HEK293T (cell line): ENCODE data around the gene DIO1.
A peak's percentile ranks its signal among the peaks of the same experiment; 100 is the strongest.

Experiments used
- CTCF ChIA-PET: fragments of 350-600 bp; formaldehyde crosslinking; extraction: SDS; loops from one replicate; lab custom pipeline; 2021; ENCODE audit warnings: antibody characterized with exemption, inconsistent platforms; lab: Yijun Ruan, JAX
- POLR2A ChIA-PET: fragments of 350-600 bp; formaldehyde crosslinking; extraction: SDS; loops from one replicate; lab custom pipeline; 2020; ENCODE audit warnings: antibody characterized with exemption, inconsistent platforms; lab: Yijun Ruan, JAX
- DNase-seq: peaks from one replicate; pipeline ENCODE4 v3.0.0; 2012; ENCODE audit warnings: mixed read lengths; ENCODE audit errors: extremely low spot score
- ARNT ChIP-seq: fragments of 450-650 bp; IDR thresholded peaks from 2 replicates; pipeline ENCODE4 v1.6.1; 2017; ENCODE audit warnings: mild to moderate bottlenecking
- BHLHE40 ChIP-seq: fragments of 450-650 bp; IDR thresholded peaks from 2 replicates; pipeline ENCODE4 v1.6.1; 2016; ENCODE audit warnings: mild to moderate bottlenecking, moderate library complexity, borderline replicate concordance
- CTBP1 ChIP-seq: fragments of 450-650 bp; IDR thresholded peaks from 2 replicates; pipeline ENCODE4 v1.6.1; 2016; ENCODE audit warnings: borderline replicate concordance
- ELF4 ChIP-seq: fragments of 450-650 bp; IDR thresholded peaks from 2 replicates; pipeline ENCODE4 v1.6.1; 2017; ENCODE audit warnings: antibody characterized with exemption
- FOXA1 ChIP-seq: fragments of 450-650 bp; IDR thresholded peaks from 2 replicates; pipeline ENCODE4 v1.6.1; 2016; ENCODE audit warnings: mild to moderate bottlenecking
- FOXK2 ChIP-seq: fragments of 450-650 bp; IDR thresholded peaks from 2 replicates; pipeline ENCODE4 v1.6.1; 2016; ENCODE audit warnings: mild to moderate bottlenecking
- FOXM1 ChIP-seq: fragments of 450-650 bp; IDR thresholded peaks from 2 replicates; pipeline ENCODE4 v1.6.1; 2017; ENCODE audit warnings: mild to moderate bottlenecking, borderline replicate concordance
- HDGF ChIP-seq: fragments of 450-650 bp; IDR thresholded peaks from 2 replicates; pipeline ENCODE4 v1.6.1; 2017; ENCODE audit warnings: antibody characterized with exemption, borderline replicate concordance
- L3MBTL2 ChIP-seq: fragments of 450-650 bp; conservative IDR thresholded peaks from 2 replicates; pipeline ENCODE4 v1.6.1; 2016; ENCODE audit warnings: mild to moderate bottlenecking
- LEF1 ChIP-seq: fragments of 450-650 bp; IDR thresholded peaks from 2 replicates; pipeline ENCODE4 v1.6.1; 2017; ENCODE audit warnings: mild to moderate bottlenecking, borderline replicate concordance
- NFRKB ChIP-seq: fragments of 450-650 bp; IDR thresholded peaks from 2 replicates; pipeline ENCODE4 v1.6.1; 2016; ENCODE audit warnings: mild to moderate bottlenecking, moderate library complexity
- SP1 ChIP-seq: fragments of 450-650 bp; IDR thresholded peaks from 2 replicates; pipeline ENCODE4 v1.6.1; 2017
- SUZ12 ChIP-seq: fragments of 450-650 bp; IDR thresholded peaks from 2 replicates; pipeline ENCODE4 v1.6.1; 2016; ENCODE audit warnings: mild to moderate bottlenecking
- TARDBP ChIP-seq: fragments of 450-650 bp; IDR thresholded peaks from 2 replicates; pipeline ENCODE4 v1.6.1; 2016
- ZNF384 ChIP-seq: fragments of 450-650 bp; IDR thresholded peaks from 2 replicates; pipeline ENCODE4 v1.6.1; 2016
- TF ChIP-seq, protein P1 (sequence below): fragments of 450-650 bp; IDR thresholded peaks from 2 replicates; pipeline ENCODE4 v1.6.1; 2016

DIO1 gene

DNA sequence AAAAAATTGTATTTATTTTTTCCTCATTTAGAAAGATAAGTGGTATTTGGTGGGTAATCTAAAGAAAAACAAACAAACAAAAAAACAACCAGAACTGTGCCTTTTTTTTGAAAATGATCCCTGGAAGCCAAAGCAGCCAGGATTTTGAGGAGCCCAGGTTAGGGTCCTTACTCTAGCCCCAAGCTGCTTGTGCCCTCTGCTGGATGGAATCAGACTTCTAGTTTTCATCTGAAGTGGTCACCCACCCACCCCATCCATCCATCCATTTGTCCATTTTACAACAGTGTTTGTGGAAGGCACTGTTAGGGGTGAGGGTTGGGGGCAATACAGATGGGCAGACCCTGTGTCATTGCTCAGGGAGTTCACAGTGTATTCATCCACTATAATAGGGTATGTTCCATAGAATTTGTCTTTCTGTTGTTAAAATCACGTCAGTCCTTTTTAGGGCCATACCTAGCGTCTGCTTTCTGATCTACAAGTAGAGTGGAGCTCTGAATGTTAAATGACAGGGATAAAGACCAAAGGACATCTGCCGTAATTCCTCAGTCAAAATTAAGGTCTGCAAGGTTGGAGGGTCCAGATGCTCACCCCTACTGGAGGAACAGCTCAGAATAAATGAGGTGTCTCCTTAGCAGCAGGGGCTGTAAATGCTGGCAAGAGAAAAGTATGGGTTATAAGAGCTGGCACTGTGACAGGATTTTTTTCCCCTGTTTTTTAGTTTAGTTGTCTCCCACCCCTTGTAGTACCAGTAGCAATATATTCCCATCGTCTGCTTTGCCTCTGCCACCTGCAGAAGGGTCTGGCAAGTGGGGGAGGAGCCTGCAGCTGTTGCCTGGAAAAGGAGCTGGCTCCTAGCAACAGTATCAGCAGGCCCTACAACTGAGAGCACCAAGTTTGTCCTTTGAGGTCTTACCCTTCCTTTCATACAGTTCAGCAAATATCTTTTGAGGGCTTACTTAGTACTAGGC lies 55.3 kb downstream of the DIO1 start:
- no peak for TF ChIP-seq L3MBTL2
- DNase-seq, result peak; percentile 43
- ChIA-PET POLR2A (interaction anchor here (0.6 to 1.4 kb wide), 2 partner anchors 70 to 89 kb away, joined by 3 read pairs; no protein-coding TSS in a partner anchor), CTCF (interaction anchor here (0.6 to 2.7 kb wide), 7 partner anchors 10 to 860 kb away, joined by 3 to 20 read pairs (median 6); no protein-coding TSS in a partner anchor)

DNA sequence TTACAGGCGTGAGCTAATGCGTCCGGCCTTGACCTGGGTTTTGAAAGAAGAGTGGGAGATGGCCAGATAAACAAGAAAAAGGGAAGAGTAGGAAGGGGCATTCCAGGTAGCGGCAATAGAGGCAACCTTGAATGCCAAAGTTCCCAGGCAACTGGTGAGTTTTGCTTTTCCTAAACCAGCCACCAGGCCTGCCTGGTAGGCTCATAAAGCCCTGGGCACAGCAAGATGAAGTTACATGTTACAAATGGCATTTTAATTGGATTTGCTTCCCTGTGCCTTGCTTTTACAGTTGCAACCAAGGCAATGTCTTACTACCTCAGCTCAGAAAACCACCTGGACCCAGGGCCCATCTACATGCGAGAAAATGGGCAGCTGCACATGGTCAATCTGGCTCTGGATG lies 57.7 kb downstream of the DIO1 start:
- TF ChIP-seq HDGF, result no peak
- TF ChIP-seq TARDBP, result no peak
- no peak for TF ChIP-seq FOXA1
- no peak for TF ChIP-seq L3MBTL2
- no peak for TF ChIP-seq NFRKB
- no peak for TF ChIP-seq FOXK2
- no peak for TF ChIP-seq ELF4
- TF ChIP-seq SP1, result no peak
- TF ChIP-seq FOXM1, result no peak
- no peak for TF ChIP-seq ARNT
- no peak for TF ChIP-seq ZNF384
- no peak for TF ChIP-seq LEF1
- no peak for TF ChIP-seq CTBP1
- no peak for TF ChIP-seq BHLHE40
- TF ChIP-seq, protein P1, sequence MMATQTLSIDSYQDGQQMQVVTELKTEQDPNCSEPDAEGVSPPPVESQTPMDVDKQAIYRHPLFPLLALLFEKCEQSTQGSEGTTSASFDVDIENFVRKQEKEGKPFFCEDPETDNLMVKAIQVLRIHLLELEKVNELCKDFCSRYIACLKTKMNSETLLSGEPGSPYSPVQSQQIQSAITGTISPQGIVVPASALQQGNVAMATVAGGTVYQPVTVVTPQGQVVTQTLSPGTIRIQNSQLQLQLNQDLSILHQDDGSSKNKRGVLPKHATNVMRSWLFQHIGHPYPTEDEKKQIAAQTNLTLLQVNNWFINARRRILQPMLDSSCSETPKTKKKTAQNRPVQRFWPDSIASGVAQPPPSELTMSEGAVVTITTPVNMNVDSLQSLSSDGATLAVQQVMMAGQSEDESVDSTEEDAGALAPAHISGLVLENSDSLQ, result no peak
- TF ChIP-seq SUZ12, result no peak
- CTCF ChIA-PET, result no interaction called here
- POLR2A ChIA-PET, result no interaction called here
- no peak for DNase-seq

DNA sequence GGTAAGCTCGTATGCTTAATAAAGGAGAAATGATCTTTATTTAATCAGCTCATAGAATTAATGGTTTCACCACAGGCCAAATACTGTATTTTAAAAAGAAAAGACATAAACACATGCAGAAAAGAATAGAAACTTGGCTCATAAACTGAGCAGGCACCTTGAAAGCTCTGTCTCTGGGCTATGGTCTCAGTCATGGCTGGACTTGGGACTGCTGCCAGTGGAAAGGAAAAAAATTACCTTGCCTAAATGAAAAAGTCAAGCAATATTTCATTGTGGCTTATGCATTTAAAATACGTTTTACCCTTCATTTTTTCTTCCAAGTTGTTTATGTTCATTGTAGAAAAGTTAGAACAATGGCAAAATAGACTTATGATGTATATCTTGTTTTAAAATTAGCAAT lies 60.1 kb downstream of the DIO1 start:
- no peak for DNase-seq
- CTCF ChIA-PET, result interaction anchor here (1.9 kb wide), 1 partner anchor 93 kb away, joined by 5 read pairs; no protein-coding TSS in a partner anchor
- TF ChIP-seq ELF4 (no peak), NFRKB (no peak), HDGF (no peak), ARNT (no peak), TARDBP (no peak), LEF1 (no peak)
- TF ChIP-seq, protein P1, result no peak
- POLR2A ChIA-PET, result interaction anchor here (1.2 kb wide), 1 partner anchor 9 kb away, joined by 4 read pairs; the partner anchor contains the start of gene IFT25

DNA sequence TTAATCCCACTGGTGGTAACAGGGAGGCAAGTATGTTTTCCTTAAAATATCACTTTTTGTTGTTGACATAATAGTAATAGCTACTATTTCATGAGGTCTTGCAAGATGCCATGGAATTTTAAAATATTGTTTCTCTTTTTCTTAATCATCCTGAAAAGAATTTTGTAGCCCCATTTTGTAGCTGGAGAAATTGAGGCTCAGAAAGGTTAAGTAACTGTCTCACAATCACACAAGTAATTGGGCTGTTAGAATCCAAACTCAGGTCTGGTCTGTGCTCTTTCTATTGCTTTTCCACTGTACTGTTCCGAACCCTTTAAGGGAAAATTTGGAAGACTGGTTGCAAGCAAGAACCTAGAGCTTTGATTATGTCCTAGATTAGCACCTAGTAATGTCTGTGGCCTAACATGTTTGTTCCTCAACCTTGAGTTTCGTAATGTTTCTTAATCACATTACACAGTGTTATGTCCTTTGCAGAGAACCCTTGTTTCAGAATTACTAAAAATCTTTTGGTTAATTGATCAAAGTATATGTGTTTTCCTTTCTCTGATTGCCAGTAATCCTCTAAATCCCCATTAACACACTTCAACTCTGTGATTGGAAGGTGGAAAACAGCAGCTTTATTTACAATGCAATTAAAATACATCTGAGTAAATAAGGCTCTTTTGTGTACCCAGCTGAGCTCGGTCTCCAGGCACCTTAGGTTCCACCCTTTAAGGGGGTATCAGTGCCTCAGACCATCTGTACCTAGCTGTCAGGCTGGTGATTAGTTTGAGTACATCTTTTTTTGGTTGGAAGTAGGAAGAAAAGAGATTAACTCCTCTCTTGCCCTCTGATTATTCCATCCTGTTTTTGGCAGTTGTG lies 62.6 kb downstream of the DIO1 start:
- CTCF ChIA-PET, result interaction anchor here (0.8 to 1.0 kb wide), 3 partner anchors 78 to 96 kb away, joined by 3 read pairs; no protein-coding TSS in a partner anchor
- TF ChIP-seq BHLHE40, result no peak
- TF ChIP-seq SUZ12, result no peak
- TF ChIP-seq TARDBP, result no peak
- TF ChIP-seq FOXK2, result no peak
- TF ChIP-seq CTBP1, result no peak
- no peak for TF ChIP-seq ARNT
- TF ChIP-seq L3MBTL2, result no peak
- no peak for TF ChIP-seq LEF1
- TF ChIP-seq ELF4, result no peak
- TF ChIP-seq FOXA1, result no peak
- no peak for TF ChIP-seq SP1
- TF ChIP-seq, protein P1, result no peak
- no peak for TF ChIP-seq HDGF
- no peak for TF ChIP-seq ZNF384
- no peak for TF ChIP-seq NFRKB
- no peak for TF ChIP-seq FOXM1
- DNase-seq, result no peak
- POLR2A ChIA-PET, result interaction anchor here (0.6 kb wide), 1 partner anchor 9 kb away, joined by 3 read pairs; no protein-coding TSS in a partner anchor

DNA sequence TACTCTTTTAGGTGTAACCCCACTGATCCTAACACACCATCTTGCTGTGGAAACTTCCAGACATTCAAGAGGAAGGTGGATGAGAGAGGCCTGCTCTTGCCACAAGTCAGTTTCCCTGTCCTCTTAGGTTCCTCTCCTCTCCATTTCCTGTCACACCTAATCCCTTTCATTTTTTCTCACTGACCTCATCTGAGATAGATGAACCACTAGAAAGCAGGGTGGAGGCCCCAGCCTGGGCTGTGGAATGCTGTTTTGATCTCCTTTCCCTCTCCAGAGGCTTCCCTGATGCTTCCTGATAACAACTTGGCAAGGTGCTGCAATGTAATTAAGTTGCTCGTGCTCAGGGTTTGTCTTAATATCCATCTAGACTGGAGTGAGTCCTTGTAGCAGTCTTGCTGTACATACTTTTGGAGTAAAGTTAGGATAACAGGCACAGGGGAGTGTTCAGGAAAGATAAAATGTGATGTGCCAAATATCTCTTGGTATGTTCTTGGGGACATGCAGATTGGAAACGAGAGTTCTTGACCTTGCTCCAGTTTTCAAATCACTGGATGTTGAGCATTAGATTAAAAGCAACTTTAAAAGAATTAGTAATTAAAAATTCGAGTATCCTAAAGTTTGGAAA lies 63.3 kb downstream of the DIO1 start:
- TF ChIP-seq LEF1 (no peak), SP1 (no peak), FOXK2 (no peak), ZNF384 (no peak), ARNT (no peak), FOXA1 (no peak), FOXM1 (no peak), NFRKB (no peak), HDGF (no peak), L3MBTL2 (no peak), TARDBP (no peak), BHLHE40 (no peak)
- TF ChIP-seq, protein P1, result no peak
- no peak for DNase-seq
- ChIA-PET POLR2A (no interaction called here), CTCF (interaction anchor here (0.8 to 3.0 kb wide), 2 partner anchors 97 kb away, joined by 3 to 40 read pairs; no protein-coding TSS in a partner anchor)
